Left ventricle myocardium inferior (tissue), 1 donor: ENCODE data around the gene ATP8B2. TPM values are rescaled to one million over a fixed set of nuclear protein-coding genes. Genes with fewer than 3 reads are reported as not detected.

Experiments
- DNase-seq: peaks from one replicate; pipeline ENCODE4 v3.0.0-alpha.2; 2020
- H3K27ac ChIP-seq: fragments of 200-600 bp; replicated peaks from 2 replicates; pipeline ENCODE4 v1.8.0; 2021
- H3K27me3 ChIP-seq: fragments of 200-600 bp; 2 replicates; pipeline ENCODE4 v1.8.0; 2021; ENCODE audit warnings: low read depth
- H3K36me3 ChIP-seq: fragments of 200-600 bp; 2 replicates; pipeline ENCODE4 v1.8.0; 2021
- H3K4me1 ChIP-seq: fragments of 200-600 bp; 2 replicates; pipeline ENCODE4 v1.8.0; 2021
- H3K4me3 ChIP-seq: fragments of 200-600 bp; 2 replicates; pipeline ENCODE4 v1.8.0; 2021; ENCODE audit warnings: mild to moderate bottlenecking, moderate library complexity
- H3K9me3 ChIP-seq: fragments of 200-600 bp; replicated peaks from 2 replicates; pipeline ENCODE4 v1.8.0; 2021
- intact Hi-C: fragments of 100-400 bp; cut with micrococcal nuclease; formaldehyde crosslinking; loops from one replicate; pipeline ENCODE4 v1.11.0; 2022
- total RNA-seq: library from RNA; stranded (reverse); fragmentation: NEBNext Ultra II Directional; extraction: Animal tissue kit (Norgen Biotek cat#: 25700); gene quantifications from one replicate; pipeline ENCODE4 v1.2.1, GENCODE V29; 2021
- TF ChIP-seq, protein P1 (sequence below): fragments of 200-600 bp; IDR thresholded peaks from 2 replicates; pipeline ENCODE4 v1.8.0; 2021; ENCODE audit warnings: antibody characterized with exemption, mild to moderate bottlenecking, borderline replicate concordance
- donor health status: DM: no; HTN: yes; CAD: no; lungs with severe emphysema.

The ATP8B2 gene
- total RNA-seq, 1 donor from 2014 or later, result 11.8 TPM

DNA sequence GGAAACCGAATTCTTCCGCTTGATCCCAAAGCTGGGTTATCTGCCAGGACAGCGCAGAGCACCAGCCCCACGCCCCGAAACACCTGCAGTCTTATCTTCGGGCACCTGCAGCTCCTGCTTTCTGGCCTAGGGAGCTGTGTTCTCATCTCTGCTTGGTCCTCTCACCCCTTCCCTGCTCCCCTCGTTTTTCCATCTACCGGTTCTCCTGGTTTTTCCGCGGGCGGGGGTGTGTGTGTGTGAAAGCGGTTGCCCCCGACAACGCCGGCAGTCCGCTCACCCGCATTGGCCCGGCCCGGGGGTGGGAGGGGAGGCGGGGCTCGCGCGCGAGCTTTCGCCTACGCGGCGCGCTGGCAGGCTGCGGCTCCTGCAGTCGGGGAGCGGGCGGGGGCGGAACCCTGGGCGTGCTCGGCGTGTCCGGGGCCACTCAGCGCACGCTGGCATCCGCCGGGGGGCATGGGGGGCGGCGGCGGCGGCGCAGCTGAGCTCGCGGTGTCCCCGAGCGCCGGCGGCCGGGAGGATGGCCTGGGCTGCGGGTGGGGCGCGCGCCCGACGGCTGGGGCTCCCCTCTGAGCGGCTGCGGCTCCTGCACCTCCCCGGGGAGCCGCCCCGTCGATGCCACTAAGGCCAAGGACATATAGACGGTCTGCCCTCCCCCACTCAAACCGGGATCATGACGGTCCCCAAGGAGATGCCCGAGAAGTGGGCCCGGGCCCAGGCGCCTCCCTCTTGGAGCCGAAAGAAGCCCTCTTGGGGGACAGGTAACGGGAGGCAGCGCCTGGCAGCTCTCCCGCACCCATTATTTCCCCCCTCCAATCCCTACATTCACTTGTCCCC is 3.2 kb downstream of the ATP8B2 start:
- H3K27ac ChIP-seq, result peak overlapping the region; percentile 90
- peaks cover 56% of the 10 kb centered on the region for H3K4me1 ChIP-seq
- no peaks in the 10 kb centered on the region for H3K9me3 ChIP-seq
- DNase-seq, result peak; percentile 85
- no peaks in the 10 kb centered on the region for H3K27me3 ChIP-seq
- TF ChIP-seq, protein P1, sequence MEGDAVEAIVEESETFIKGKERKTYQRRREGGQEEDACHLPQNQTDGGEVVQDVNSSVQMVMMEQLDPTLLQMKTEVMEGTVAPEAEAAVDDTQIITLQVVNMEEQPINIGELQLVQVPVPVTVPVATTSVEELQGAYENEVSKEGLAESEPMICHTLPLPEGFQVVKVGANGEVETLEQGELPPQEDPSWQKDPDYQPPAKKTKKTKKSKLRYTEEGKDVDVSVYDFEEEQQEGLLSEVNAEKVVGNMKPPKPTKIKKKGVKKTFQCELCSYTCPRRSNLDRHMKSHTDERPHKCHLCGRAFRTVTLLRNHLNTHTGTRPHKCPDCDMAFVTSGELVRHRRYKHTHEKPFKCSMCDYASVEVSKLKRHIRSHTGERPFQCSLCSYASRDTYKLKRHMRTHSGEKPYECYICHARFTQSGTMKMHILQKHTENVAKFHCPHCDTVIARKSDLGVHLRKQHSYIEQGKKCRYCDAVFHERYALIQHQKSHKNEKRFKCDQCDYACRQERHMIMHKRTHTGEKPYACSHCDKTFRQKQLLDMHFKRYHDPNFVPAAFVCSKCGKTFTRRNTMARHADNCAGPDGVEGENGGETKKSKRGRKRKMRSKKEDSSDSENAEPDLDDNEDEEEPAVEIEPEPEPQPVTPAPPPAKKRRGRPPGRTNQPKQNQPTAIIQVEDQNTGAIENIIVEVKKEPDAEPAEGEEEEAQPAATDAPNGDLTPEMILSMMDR, result no peak
- H3K4me3 ChIP-seq, result peak overlapping the region; percentile 66
- peaks cover 24% of the 10 kb centered on the region for H3K36me3 ChIP-seq
- intact Hi-C loops, result no loop called here

DNA sequence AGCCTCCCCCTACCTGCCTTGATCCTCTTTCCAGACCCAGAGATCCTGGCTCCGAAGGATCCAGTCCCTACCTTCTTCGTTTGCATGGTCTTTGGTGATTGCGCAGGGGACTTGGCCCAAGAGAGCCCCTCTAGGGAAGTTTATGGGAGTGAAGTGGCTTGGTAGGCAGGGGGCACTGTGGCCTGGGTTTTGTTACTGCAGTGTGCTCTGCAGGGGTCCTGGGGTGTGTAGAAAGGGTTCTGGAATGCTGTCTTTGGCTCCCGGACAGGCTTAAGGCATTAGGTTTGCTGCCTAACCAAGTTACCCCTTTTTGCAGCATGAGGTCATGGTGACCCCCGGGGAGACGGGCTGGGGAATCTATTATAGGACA is 3.8 kb downstream of the ATP8B2 start:
- H3K36me3 ChIP-seq, result peaks cover 25% of the 10 kb centered on the region
- TF ChIP-seq, protein P1, result no peak
- no peaks in the 10 kb centered on the region for H3K27me3 ChIP-seq
- DNase-seq, result no peak
- intact Hi-C loops, result no loop called here
- peak overlapping the region; percentile 90 for H3K27ac ChIP-seq
- no peaks in the 10 kb centered on the region for H3K9me3 ChIP-seq
- peaks cover 57% of the 10 kb centered on the region for H3K4me1 ChIP-seq
- H3K4me3 ChIP-seq, result peak overlapping the region; percentile 66

DNA sequence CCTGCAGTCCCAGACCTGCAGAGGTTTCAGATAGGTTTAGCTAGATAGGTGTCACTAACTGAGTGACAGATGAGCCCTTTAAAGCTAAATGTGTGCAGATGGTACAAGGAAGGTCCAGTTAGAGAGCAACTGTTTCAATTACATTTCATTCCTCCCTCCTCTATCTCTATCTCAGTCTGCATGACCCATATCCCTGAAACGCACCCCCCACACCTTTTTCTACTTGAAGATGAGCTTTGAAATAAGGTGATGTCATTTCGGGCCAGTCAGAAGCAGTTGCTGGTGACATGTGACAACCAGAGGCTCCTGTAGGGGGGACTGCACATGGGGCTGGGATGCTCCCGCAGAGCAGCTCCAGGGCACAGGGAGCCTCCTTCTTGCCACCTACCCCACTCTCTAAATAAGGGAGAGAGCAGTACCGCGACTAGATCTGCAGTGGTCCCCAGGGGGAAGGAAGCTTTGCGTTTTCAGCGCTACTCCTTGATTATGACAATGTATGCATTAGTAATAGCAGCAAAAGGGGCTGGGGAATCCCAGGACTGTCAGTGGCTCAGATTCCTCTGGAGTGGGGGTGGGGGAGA is 4.3 kb downstream of the ATP8B2 start:
- TF ChIP-seq, protein P1, result no peak
- H3K27me3 ChIP-seq, result no peaks in the 10 kb centered on the region
- peaks cover 58% of the 10 kb centered on the region for H3K4me1 ChIP-seq
- no peak for DNase-seq
- intact Hi-C loops, result no loop called here
- no peaks in the 10 kb centered on the region for H3K9me3 ChIP-seq
- H3K4me3 ChIP-seq, result no peak overlapping the region
- H3K27ac ChIP-seq, result no peak overlapping the region
- peaks cover 30% of the 10 kb centered on the region for H3K36me3 ChIP-seq

DNA sequence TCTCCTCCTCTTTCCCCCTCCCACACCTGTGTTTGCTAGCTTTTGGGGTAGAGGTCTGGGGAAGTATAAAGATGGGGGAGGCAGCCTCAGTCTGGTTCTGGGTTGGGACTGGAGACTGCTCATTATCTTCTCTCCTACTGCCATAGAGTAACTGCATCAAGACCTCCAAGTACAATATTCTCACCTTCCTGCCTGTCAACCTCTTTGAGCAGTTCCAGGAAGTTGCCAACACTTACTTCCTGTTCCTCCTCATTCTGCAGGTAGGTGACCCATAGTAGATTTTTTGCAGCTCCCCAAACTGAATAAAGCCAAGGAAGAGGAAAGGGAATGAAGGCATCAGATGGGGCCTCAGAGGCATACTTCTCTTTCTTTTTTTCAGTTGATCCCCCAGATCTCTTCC is 5.3 kb downstream of the ATP8B2 start:
- TF ChIP-seq, protein P1, result no peak
- no peaks in the 10 kb centered on the region for H3K27me3 ChIP-seq
- DNase-seq, result no peak
- H3K27ac ChIP-seq, result no peak overlapping the region
- intact Hi-C loops, result no loop called here
- H3K4me1 ChIP-seq, result peaks cover 55% of the 10 kb centered on the region
- peaks cover 30% of the 10 kb centered on the region for H3K36me3 ChIP-seq
- H3K9me3 ChIP-seq, result no peaks in the 10 kb centered on the region
- H3K4me3 ChIP-seq, result no peak overlapping the region

DNA sequence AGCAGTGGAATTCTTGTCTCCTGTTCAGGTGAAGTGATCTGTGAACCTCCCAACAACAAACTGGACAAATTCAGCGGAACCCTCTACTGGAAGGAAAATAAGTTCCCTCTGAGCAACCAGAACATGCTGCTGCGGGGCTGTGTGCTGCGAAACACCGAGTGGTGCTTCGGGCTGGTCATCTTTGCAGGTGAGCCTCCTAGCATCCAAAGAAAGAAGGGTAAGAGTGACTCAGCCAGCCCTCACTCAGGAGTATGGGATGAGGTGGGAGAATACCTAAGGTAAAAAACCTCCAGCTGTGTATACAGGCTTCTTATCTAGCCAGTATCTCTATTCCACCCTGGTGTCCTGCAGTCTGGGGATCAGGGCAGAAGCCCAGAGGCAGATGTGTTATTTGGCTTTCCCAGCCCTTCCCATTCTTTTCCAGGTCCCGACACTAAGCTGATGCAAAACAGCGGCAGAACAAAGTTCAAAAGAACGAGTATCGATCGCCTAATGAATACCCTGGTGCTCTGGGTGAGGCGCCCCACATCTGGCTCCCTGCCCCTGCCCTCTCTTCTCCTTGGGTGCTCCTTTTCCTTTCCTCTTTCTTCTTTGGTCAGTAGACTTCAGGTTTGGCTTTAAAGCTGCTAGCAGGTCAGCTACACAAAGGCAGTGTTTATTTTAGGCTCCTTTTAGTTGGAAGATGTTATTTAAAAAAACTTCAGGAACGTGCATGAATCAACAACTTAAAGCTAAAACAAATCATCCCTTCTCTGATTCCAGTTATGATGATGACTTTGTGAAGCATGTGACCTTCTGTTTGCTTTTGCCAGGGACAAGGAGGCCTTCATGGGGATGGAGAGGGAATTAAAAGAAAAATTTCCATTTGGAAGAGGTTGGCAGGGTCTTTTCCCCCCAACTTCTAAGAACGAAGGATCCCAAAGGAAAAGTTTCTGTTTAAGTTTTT is 9.0 kb downstream of the ATP8B2 start:
- Histone ChIP-seq H3K4me3 (no peak overlapping the region), H3K27ac (peak overlapping the region; percentile 43), H3K27me3 (no peaks in the 10 kb centered on the region), H3K36me3 (peaks cover 54% of the 10 kb centered on the region), H3K9me3 (no peaks in the 10 kb centered on the region), H3K4me1 (peaks cover 20% of the 10 kb centered on the region)
- no peak for DNase-seq
- intact Hi-C loops, result no loop called here
- TF ChIP-seq, protein P1, result no peak
